AG08395 (cell line): ENCODE results near the gene IRF2BP1.
"Not testable (repeated sequence)": the region's sequence is repeated elsewhere in the genome, so short reads cannot be mapped to it uniquely, and the experiment has no call there.

Experiments
- DNase-seq: peaks from one replicate; pipeline ENCODE4 v3.0.0; 2012; ENCODE audit warnings: mixed read lengths, low spot score

Gene IRF2BP1

DNA sequence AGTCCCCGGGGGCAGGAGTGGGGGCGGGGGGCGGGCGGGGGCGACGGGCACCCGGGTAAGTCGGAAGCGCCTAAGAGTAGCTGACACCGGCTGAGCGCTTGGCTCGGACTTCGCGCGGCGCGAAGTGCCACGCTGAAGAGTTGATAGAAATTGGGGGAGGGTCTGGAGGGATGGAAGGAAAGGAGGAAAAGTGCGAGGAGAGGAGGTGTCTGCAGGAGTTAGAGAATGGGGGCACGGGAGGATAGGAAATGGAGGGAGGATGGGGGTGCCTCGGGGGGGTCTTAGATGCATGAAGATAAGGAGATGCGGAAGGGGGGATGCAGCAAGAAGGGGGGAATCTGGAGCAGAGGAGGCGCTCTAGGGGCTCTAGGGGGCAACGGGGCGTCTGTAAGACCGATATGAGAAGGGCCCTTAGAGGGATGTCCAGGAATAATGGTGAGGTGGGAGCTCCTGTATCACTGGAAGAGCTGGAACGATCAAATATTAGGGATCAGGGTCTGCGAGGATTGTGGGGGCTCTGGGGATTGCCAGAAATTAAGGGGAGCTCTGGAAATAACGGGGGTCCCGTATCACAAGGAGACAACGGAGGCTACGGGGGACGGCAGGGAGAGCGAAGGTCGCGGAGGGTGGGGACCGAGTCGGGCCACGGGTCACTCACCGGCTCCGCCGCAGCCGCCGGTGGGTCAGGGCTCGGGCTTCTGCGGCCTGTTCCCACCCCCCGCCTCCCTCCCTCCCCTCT, 16.1 kb upstream of the IRF2BP1 start, which contains the start of gene MYPOP:
MYPOP (minus strand) TSS at position 702 of the 739 bp plus-strand sequence. CDS start 840 bp downstream, outside the sequence.
- DNase-seq = no peak

DNA sequence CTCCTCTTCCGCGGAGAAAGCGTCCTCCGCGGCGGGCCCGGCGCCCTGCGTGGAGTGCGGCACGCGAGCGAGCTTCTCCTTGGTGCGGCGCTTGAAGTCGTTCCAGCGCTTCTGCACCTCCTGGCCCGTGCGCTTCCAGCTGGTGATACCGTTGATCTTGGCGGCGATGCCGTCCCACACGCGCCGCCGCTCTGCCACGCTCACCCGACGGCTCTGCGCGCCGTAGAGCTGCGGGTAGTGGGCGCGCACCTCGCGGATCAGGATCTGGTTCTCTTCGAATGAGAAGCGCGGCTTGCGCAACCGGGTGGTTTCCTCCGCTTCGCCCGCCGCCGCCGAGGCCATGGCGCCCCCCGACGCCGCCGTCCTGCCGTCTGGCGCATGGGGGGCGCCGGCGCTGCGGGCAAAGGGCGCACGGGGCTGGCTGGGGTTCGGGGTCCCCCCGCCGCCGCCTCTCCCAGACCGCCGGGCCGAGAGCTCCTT, 15.5 kb upstream of the IRF2BP1 start:
- peak; percentile 30 for DNase-seq

DNA sequence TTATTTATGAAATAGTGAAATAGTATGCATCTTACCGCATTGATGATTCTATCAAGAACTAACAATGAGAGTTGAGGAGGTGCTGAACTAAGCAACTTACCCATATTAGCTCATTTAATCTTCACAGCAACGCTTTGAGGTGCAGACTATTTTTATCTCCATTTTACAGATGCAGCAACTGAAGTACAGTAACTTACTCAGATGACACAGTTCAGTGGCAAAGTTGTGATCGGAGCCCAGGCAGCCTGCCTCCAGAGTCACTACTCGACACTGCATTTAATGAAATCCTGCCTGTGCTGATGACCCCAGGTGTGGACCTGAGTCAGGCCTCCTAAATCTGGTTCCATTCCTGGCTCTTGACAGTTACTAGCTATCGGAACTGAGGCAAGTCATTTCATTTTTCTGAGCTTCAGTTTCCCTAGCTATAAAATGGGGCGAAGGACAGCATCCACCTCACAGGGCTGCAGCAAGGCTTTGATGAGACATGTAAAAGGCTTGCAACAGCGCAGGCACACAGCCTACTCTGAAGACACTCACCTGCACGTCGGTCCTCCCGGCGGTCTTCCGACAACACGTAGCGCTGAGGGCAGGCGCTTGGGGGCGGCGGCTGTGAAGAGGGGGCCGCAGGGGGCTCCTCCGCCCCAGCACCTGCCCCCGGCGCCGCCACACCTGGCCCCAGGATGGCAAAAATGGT, 14.9 kb upstream of the IRF2BP1 start:
- DNase-seq = no peak

DNA sequence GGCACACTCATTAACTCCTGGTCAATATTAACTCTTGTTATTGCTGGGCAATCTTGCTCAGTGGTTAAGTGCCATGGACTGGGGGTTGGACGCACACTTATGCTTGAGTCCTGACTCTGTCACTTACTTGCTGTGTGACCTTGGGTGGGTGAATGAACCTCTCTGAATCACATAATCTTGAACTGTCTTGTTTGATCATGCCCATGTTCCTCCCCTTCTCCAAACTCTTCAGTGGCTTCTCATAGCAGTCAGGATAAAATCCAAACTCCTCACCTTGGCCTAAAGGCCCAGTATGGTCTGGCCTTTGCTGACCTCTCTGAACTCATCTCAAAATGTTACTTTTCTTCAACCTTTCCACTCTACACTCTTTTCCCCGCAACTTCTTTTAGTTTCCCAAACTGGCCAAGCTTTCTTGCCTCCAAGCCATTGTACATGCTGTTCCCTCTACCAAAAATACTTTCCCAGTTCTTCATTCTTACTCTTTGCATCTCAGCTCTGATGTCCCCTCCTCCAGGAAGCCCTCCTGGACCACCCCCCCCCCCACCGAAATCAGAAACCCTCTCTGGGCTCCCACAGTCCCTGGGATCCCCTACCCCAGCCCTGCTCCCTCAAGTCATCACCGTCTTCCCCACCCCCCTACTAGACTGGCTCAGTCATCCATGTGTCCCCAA, 14.1 kb upstream of the IRF2BP1 start:
- no peak for DNase-seq

DNA sequence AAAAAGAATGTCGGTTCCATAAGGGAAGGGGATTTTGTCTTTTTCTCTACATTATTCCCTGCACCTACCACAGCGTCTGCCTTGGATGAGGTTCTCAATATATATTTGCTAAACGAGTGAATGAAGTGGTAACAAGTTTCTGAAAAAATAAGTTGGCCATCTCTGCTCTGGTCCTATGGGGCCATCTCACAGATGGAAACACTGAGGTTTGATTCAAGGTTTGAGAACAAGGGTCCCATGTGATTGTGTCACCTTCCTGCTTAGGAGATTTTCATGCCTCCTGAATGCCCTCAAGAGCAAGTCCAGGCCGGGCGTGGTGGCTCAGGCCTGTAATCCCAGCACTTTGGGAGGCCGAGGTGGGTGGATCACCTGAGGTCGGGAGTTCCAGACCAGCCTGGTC, 13.3 kb upstream of the IRF2BP1 start:
- no peak for DNase-seq

DNA sequence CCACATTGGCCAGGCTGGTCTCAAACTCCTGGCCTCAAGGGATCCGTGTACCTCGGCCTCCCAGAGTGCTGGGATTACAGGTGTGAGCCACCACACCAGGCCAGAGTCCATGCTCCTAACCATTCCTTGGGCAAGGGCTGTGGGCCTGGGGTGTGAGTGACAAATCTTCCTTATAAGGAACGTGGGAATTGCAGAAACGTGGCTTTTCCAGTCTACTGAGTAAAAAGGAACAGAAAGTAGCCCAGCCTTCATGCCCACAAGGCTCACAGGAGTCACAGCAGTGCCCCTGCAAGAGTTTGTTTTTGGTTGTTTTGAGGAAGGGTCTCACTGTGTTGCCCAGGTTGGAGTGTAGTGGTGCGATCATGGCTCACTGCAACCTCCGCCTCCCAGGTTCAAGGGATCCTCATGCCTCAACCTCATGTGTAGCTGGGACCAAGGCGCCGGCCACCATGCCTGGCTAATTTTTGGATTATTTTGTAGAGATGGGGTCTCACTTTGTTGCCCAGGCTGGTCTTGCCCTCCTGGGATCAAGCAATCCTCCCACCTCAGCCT, 11.4 kb upstream of the IRF2BP1 start:
- no peak for DNase-seq

DNA sequence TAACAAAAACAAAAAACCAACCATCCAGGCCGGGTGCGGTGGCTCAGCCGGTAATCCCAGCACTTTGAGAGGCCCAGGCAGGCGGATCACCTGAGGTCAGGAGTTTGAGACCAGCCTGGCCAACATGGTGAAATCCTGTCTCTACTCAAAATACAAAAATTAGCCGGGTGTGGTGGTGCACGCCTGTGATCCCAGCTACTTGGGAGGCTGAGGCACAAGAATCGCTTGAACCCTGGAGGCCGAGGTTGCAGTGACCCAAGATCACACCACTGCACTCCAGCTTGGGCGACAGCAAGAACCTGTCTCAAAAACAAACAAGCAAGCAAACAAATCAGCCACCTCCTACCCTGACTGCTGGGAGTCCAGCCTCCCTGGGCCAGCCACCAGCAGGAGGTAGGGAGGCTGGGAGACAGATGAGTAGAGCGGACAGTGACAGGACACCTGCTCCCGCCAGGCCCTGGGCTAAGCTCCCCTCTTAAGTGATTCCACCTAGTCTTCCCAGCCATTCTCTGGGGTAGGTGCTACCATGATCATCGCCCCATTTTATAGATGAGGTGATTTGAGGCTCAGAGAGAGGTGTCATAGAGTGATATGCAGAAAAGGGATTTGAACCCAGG, 10.2 kb upstream of the IRF2BP1 start:
- not testable (repeated sequence) for DNase-seq

DNA sequence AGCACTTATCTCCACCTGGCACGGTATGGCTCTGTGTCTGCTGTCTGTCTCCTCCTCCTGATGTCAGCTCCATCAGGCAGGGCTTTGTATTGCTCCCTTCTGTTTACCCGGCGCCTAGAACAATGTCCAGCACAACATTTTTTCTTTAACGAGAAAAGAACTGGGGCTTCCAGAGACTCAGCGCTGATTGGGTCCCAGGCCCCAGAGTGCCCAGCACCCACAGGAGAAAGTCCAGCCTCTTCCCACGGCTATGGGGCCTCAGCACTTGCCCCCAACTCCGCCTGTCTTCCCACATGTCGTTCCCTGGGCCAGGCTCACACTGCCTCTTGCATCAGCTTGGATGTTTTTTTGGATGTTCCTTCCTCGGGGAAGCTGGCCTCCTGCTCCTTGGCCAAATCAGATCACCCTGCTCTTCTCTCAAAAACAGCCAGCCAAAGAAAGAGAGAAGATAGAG, 9.6 kb upstream of the IRF2BP1 start:
- no peak for DNase-seq

DNA sequence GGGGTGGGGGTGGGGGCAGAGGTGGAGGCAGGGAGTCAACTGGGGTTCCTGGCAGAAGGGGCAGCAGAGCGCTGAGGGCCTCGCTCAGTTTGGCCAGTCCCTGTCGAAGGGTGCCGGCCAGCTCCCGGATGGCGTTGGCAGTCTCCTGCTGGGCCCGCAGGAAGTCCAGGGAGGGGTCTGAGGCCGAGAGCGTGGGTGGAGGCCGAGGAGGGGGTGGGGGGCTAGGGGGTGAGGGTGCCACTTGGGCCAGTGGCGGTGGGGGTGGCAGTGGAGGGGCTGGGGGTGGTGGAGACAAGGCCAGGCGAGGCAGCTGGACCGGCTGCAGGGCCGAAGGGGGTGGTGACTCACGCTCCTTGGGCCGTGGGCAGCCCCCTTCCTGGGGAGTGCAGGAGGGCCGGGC, 4.9 kb upstream of the IRF2BP1 start:
- no peak for DNase-seq

DNA sequence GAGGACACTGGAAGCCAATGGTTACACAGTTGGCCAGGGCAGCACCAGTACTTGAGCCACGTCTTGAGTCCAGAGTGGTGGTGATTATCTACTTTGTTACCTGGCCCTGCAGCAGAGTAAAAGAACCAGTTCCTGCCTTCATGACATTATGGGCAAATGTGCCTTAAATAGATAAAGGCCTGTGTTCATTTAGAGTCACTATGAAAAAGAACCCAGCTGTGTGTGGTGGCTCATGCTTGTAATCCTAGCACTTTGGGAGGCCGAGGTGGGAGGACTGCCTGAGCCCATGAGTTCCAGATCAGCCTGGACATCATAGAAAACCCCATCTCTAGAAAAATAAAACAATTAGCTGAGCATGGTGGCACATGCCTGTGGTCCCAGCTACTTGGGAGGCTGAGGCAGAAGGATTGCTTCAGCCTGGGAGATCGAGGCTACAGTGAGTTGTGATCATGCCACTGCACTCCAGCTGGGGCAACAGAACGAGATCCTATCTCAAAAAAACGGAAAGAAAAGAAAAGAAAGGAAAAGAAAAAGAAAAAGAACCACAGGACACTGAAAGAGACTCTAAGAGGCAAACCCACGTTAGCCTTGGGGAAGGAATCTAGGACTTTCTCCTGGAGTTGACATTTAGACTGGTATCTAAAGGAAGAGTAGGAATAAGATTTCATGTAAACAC, 3.4 kb upstream of the IRF2BP1 start:
- DNase-seq = no peak

DNA sequence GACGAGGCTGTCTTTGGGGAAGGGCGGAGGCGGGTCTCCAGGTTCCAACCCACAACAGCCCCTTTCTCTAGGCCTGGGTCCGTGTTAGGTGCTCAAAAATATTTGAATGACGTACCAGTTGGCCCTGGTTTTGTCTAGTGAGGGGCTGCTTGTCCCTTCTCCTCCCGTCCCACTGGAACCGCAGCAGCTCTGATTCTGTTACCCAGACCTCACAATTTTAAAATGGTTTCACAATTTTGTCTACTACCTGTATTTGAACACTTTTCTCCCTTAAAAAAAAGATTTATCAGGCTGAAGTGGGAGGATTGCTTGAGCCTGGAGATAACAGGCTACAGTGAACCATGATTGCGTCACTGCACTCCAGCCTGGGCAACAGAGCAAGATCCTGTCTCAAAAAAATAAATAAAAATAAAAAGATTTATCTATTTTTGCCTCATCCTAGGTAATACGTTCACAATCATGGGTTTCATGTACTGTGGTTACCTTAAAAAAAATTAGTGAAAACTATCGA, 1.3 kb upstream of the IRF2BP1 start:
- DNase-seq = no peak

DNA sequence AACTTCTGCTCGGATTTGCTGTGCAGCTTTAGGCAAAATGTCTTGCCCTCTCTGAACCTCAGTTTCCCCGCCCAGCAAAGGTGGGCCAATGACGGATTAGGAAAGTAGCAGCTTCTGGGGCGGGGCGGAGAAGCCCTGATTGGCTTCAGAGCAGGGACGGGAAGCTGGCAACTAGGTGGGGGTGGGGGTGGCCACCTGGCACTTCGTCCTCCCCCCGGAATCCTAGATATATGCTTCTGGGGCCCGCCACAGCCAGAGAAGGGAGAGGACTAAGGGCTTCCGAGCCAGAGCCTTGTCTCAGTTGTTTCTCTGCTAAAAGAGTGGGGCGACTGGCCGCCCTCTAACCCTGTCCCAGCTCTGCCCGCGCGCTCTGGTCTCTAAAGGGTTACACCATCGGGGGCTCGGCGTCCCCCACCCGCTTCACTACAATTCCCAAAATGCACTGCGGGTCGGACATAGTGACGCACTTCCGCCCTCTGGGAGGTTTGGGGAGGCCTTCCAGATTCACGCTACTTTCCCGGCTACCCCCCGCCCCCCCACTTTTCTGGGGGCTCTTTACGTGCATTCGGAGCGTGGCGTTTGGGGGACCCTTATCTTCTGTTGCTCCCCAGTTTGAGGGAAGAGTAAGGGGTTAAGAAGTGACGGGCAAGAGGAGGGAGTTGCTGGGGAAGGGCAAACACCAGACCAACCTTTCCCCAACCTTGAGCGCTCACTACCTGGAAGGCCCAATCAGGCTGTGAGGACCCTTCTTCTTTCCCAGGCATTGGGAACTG, 672 bp upstream of the IRF2BP1 start:
- DNase-seq = peak; percentile 95

DNA sequence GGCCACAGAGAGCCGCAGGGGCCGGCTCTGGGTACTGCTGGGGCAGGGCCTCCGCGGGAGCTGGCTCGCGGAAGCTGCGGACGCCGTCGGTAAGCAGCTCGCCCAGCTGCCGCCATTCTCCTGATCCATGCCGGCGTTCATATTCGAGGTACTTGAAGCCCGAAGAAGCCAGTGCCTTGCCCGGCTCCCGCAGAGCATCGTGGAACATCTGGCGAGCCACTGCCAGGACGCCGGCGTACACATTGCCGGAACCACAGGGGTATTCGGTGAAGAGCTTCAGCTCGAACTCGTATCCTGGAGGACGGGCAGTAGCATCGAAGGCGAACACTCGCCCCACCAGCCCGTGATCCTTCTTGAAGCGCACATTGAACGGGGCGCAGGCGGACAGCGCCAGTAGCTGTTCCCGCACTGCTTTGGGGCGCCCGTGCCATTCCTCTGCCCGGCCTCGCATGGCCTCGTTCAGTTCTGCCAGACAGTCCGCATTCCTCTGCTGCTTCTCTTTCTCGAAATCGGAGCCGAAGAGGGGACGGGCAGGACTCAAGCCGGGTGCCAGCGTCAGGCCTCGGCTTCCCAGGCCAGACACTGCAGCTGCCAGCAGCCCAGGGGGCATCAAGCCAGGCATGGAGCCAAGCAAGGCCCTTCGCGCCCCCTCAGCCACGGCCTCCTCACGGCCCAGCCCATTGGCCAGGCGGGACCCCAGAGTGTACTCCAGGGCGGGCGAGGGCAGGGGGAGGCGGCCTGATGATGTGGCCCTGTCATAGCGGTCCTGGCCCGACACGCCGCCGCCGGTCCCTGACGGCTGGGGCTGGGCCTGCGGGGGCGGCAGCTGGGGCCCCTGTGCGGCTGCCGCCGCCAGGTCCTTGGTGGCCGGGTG, 1.0 kb downstream of the IRF2BP1 start:
- DNase-seq = no peak

DNA sequence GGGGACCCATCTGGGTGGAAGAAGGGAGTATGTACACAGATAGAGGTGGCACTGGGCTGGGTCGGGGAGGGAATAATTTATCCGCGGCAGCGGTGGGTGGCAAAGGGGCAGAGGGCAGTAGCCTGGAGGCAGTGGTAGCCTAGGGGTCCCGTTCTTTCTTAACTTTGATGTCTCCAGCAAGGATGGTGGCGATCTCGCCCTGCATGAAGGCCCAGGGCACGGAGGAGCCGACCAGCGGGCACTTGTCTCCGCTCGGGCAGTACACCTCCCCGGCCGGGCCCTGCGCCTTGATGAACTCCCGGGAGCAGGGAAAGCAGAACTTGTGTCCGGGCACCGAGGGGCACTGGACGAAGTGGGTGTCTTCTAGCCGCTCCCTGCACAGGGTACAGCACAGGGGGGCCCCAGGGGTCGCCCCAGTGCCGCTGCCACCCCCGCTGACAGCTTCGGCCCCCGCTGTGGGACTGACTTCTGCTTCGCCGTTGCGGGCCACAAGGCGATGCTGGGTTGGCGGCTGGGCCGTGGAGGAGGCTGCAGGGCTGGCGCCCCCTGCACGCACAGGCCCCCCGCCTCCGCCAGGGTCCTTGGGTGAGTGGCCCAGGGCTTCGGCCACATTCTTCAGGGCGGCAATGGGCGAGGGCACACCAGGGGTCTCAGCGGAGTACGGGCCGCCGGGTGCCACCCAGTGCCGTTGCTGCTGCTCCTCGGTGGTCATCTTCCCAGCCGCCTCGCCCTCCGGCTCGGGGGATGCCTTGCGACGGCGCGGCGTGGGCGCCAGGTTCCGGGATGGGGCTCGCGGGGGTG, 1.9 kb downstream of the IRF2BP1 start:
- no peak for DNase-seq

DNA sequence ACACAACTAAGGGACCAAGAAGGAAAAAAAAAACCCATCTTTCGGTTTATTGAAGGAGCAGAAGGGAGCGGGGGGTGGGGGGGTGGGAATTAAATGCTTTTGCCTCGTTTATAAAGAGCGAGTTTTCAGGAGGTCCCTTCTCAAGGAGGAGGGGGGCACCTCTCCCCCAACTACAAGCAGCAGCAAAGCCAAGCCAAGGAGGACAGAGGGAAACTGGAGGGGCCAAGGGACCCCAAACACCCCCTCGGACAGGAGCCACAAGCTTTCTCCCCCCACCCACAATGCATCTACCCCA, 2.4 kb downstream of the IRF2BP1 start:
- DNase-seq = no peak

DNA sequence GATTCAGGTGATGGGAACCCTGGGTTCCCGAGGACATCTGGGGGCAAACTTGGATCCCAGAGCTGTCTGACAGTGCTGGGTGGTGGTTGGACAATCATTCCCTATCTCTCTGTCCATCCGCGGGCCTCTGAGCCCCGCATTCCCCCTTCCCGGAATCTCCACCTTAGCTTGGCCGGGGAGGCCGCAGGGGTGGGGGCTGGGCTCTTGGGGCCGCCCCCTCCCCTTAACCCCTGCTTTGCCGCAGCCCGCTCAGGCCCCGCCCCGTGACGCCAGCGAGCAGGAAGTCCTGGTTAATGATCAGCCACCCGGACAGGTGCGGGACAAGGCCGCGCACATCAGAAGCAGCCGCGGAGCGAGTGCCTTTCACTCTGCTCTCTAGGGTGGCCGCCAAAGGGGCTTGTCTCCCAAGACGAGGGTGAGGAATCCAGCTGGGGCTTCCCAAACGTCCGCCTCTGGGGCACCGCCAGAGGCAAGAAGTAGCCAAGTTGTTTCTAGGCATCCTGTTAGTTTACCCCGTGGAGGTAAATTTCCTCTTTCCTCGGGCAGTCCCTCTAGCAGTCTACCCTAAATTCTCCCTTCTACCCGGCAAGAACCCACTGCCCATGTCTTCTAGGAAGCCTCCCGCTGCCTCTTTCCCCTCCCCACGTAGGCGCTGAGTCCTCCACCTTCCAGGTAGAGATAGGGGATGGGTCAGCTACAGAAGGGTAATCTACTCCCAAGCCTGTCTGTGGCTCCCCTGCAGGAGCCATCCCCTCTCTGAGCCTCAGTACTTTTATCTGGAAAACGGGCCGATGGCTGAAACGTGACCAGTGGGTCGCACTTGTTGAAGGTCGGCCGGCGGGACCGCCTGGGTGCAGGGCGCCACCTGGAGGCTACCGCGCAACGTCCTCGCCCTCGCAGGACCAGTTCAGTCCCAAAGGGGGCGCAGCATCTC, 3.0 kb downstream of the IRF2BP1 start:
- peak; percentile 89 for DNase-seq

DNA sequence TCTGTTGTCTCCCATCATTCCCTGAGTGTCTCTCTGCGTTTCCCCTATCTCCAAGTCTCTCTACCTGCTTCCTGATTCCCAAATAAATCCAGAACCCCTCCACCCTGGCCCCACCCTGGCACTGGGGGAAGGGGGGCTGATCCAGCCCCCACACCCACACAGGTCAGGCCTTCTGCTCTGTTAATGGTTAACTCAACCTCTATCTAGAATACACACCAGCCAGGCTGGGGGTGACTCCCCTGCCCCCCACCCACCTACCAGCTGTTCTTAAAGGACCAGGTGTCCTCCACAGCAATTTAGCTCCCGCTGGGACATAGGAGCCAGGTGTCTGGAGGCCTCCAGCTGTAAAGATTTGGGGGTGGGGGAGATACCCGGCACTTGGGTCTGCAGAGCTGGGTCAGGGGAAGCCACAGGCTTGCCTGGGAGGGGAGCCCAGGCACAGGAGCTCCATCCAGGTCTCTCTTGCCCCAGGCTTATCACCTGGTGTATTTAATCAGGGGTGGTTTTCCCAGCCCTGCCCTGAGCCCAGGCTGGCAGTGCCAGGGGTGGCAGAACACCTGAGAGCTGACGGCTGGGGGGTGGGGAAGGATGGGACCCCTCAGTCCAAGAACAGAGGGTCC, 3.9 kb downstream of the IRF2BP1 start:
- no peak for DNase-seq
